Spleen (tissue), 7 donors: ENCODE measurements around the gene BHLHA9.

Experiments used
- CTCF ChIP-seq, 11 experiments: fragments of 200-600 bp in 7 of 11; fragments of 450-650 bp in 4 of 11; sonication (generic) in 4 of 11; IDR thresholded peaks in 8 of 11; conservative IDR thresholded peaks in 3 of 11; 1 replicate in 7 of 11; 2 replicates in 4 of 11; pipeline versions ENCODE4 v1.4.0 to v1.8.0; 2016 to 2021; ENCODE audit warnings: antibody characterized with exemption in 11 of 11, inconsistent platforms in 4 of 11, mild to moderate bottlenecking in 1 of 11
- POLR2A ChIP-seq, 3 donors: fragments of 450-650 bp; IDR thresholded peaks; one replicate each; pipeline ENCODE4 v1.5.1; 2017; ENCODE audit warnings: antibody characterized with exemption in 3 of 3, mild to moderate bottlenecking in 1 of 3
- POLR2AphosphoS5 ChIP-seq, 3 donors: sonication (generic); formaldehyde crosslinking; IDR thresholded peaks; one replicate each; pipeline ENCODE4 v1.5.1; 2017; ENCODE audit warnings: antibody characterized with exemption in 3 of 3
- donor health status: DM: no; HTN: no; CAD: no; lungs with moderate emphysema.
- donor health status: DM: no; HTN: no; CAD: no.
- donor health status: DM: no; HTN: no; CAD: no.

GRCh38 chr17:1239210-1239609 is 31.0 kb upstream of the BHLHA9 start:
- TF ChIP-seq CTCF (IDR thresholded peaks at IDR 0.05 in 8 of 11, conservative IDR thresholded peaks at IDR 0.05 in 3 of 11) = no peak
- TF ChIP-seq POLR2A (IDR thresholded peaks at IDR 0.05) = no peak
- no peak for TF ChIP-seq POLR2AphosphoS5 (IDR thresholded peaks at IDR 0.05)
